ENCODE results near the gene CAMTA1.

GRCh38 chr1:7789828-7790227 lies 1004.6 kb downstream of the CAMTA1 start:
- TF ChIP-seq CTCF (IDR thresholded peaks at IDR 0.05; ENCODE audit: low read depth, low read length, missing input control), result no peak
- no peak for TF ChIP-seq REST (IDR thresholded peaks at IDR 0.05)
- TF ChIP-seq RAD21 (IDR thresholded peaks at IDR 0.05), result no peak
- no peak for TF ChIP-seq SP1 (IDR thresholded peaks at IDR 0.05)
- no peak for TF ChIP-seq GABPA (IDR thresholded peaks at IDR 0.05 in 1 of 2, conservative IDR thresholded peaks at IDR 0.05 in 1 of 2)
- no peak for TF ChIP-seq TAF1 (conservative IDR thresholded peaks at IDR 0.05)
- TF ChIP-seq ATF3 (IDR thresholded peaks at IDR 0.05), result no peak
- TF ChIP-seq ZBTB33 (IDR thresholded peaks at IDR 0.05), result no peak
- TF ChIP-seq FOXA1 (IDR thresholded peaks at IDR 0.05), result no peak
- TF ChIP-seq MAX (IDR thresholded peaks at IDR 0.05), result no peak
- no peak for TF ChIP-seq EGR1 (IDR thresholded peaks at IDR 0.05; ENCODE audit: low read depth in 2 of 2)
- no peak for TF ChIP-seq JUND (IDR thresholded peaks at IDR 0.05)
- TF ChIP-seq HNF4A (conservative IDR thresholded peaks at IDR 0.05), result no peak
- TF ChIP-seq NR2F2 (IDR thresholded peaks at IDR 0.05), result no peak

Measured in liver (tissue), 3 donors.